Suppressor macrophage treated with lipopolysaccharide for 1 hour (primary cell): ENCODE data around the gene NR6A1.

Experiments
- DNase-seq, 3 donors: peaks; one replicate each; pipeline ENCODE4 v3.0.0-alpha.2; 2020 to 2022

The NR6A1 gene

GRCh38 chr9:124795881-124796431 lies 24.8 kb upstream of the NR6A1 start:
- DNase-seq = no peak

- DNase-seq = no peak
These were observed 23.9 kb upstream of the NR6A1 start for GRCh38 chr9:124794902-124795491.

- no peak for DNase-seq
These were observed 22.0 kb upstream of the NR6A1 start for GRCh38 chr9:124793015-124793541.

GRCh38 chr9:124792257-124793014 lies 21.3 kb upstream of the NR6A1 start:
- DNase-seq = no peak

- no peak for DNase-seq
These were observed 19.8 kb upstream of the NR6A1 start for GRCh38 chr9:124790801-124791505.

GRCh38 chr9:124790301-124790700 lies 19.2 kb upstream of the NR6A1 start:
- DNase-seq = no peak

- no peak for DNase-seq
These were observed 18.4 kb upstream of the NR6A1 start for GRCh38 chr9:124789531-124789930.

- no peak for DNase-seq
These were observed 17.6 kb upstream of the NR6A1 start for GRCh38 chr9:124788542-124789217.

- no peak for DNase-seq
These were observed 15.9 kb upstream of the NR6A1 start for GRCh38 chr9:124786881-124787573.

- peak; percentile 32 to 59 (median 56) for DNase-seq
These were observed 13.4 kb upstream of the NR6A1 start for GRCh38 chr9:124784509-124784908.

GRCh38 chr9:124783830-124784229 lies 12.7 kb upstream of the NR6A1 start:
- no peak for DNase-seq

GRCh38 chr9:124782661-124783574 lies 11.8 kb upstream of the NR6A1 start:
- DNase-seq = no peak

GRCh38 chr9:124781967-124782660 lies 11.0 kb upstream of the NR6A1 start:
- no peak for DNase-seq

GRCh38 chr9:124780757-124781151 lies 9.6 kb upstream of the NR6A1 start:
- DNase-seq = no peak

GRCh38 chr9:124780060-124780756 lies 9.1 kb upstream of the NR6A1 start:
- no peak for DNase-seq

- DNase-seq = no peak
These were observed 8.4 kb upstream of the NR6A1 start for GRCh38 chr9:124779368-124780059.

- no peak for DNase-seq
These were observed 7.7 kb upstream of the NR6A1 start for GRCh38 chr9:124778575-124779367.

- DNase-seq = peak; percentile 45 to 78 (median 57)
These were observed 6.0 kb upstream of the NR6A1 start, which contains the start of gene OLFML2A for GRCh38 chr9:124776954-124777648. Gene OLFML2A, plus strand, starts transcription at chr9:124777133. Its CDS starts 138 bp downstream, at chr9:124777271.
